GM10266 (cell line): ENCODE measurements around the gene CENPC.

Experiments
- DNase-seq: peaks from one replicate; pipeline ENCODE4 v3.0.0; 2012; ENCODE audit errors: extremely low spot score
- CTCF ChIP-seq: IDR thresholded peaks from 2 replicates; pipeline ENCODE4 v1.5.1; 2012; ENCODE audit warnings: mild to moderate bottlenecking, low read depth; ENCODE audit not compliant: control insufficient read depth, insufficient read depth; ENCODE audit errors: missing control alignments

CENPC gene

GRCh38 chr4:67512501-67512900 lies 32.8 kb downstream of the CENPC start:
- no peak for DNase-seq
- TF ChIP-seq CTCF, result no peak

DNA sequence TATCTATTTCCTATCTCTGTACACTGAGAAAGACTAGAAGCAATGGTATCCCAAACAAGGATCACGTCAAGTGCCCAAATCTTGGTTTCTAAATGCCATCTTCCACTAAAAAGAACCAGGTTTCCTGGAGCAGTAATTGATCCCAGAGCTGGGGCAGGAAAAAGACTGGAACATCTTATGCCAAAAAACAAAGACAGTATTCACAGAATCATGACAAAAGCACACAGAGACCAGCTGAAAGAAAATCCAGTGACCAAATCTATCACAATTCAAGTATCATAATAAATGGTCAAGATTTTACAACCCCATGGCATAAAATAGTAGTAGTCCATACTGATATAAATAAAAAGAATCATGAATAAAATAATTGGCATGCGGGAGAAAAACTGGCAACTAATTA lies 44.9 kb downstream of the CENPC start:
- TF ChIP-seq CTCF, result no peak
- DNase-seq, result no peak

- no peak for TF ChIP-seq CTCF
- no peak for DNase-seq
These were observed 45.5 kb downstream of the CENPC start for GRCh38 chr4:67499799-67500198.

DNA sequence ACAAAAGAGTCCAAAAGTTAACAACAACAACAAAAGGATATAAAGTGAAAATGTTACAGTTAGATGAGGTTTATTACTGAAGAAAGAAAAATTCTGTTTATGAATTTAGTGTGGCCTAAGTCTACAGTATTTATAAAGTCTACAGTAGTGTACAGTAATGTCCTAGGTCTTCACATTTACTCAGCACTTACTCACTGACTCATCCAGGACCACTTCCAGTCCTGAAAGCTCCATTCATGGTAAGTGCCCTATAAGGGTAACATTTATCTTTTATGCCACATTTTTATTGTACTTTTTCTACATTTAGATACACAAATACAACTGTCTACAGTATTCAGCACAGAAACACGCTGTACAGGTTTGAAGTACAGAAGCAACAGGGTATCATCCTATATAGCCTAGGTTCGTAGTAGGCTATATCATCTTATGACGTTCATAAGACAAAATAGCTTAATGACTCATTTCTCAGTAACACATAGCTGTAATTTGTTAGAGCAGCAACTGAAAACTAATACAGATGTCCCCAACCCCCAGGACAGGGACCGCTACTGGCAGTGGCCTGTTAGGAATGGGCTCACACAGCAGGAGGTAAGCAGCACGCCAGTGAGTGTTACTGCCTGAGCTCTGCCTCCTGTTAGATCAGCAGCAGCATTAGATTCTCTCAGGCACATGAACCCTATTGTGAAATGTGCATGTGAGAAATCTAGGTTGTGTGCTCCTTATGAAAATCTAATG lies 61.3 kb downstream of the CENPC start:
- DNase-seq, result no peak
- TF ChIP-seq CTCF, result no peak

- TF ChIP-seq CTCF, result no peak
- DNase-seq, result no peak
These were observed 64.5 kb downstream of the CENPC start for GRCh38 chr4:67480810-67481209.

- DNase-seq, result no peak
- TF ChIP-seq CTCF, result no peak
These were observed 70.1 kb downstream of the CENPC start for GRCh38 chr4:67475155-67475554.

DNA sequence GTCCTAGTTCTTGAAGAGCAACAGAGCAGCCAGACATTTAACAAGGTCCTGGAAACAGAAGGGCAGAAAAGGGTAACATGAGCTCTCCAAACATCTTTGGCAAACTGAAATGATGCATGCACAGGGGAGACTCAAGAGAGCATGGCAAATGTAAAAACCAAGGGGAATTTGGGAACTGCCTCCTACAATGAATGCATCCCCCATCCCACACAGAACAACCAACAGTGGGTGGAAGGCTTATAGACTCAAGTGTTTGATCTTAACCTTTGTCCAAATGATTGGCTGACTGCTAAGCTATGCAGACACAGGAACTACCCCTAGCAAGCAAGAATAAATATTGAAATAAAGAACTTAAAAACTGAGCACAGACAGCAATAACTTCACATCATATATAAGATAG lies 74.4 kb downstream of the CENPC start:
- no peak for TF ChIP-seq CTCF
- no peak for DNase-seq
